Suppressor macrophage (primary cell): ENCODE results near the gene CAPN3.

ENCODE experiments used
- DNase-seq, 4 experiments: peaks; one replicate each; pipeline ENCODE4 v3.0.0-alpha.2; 2020 to 2022

The CAPN3 gene

GRCh38 chr15:42456971-42457370, 97.7 kb downstream of the CAPN3 start:
- DNase-seq: no peak

DNA sequence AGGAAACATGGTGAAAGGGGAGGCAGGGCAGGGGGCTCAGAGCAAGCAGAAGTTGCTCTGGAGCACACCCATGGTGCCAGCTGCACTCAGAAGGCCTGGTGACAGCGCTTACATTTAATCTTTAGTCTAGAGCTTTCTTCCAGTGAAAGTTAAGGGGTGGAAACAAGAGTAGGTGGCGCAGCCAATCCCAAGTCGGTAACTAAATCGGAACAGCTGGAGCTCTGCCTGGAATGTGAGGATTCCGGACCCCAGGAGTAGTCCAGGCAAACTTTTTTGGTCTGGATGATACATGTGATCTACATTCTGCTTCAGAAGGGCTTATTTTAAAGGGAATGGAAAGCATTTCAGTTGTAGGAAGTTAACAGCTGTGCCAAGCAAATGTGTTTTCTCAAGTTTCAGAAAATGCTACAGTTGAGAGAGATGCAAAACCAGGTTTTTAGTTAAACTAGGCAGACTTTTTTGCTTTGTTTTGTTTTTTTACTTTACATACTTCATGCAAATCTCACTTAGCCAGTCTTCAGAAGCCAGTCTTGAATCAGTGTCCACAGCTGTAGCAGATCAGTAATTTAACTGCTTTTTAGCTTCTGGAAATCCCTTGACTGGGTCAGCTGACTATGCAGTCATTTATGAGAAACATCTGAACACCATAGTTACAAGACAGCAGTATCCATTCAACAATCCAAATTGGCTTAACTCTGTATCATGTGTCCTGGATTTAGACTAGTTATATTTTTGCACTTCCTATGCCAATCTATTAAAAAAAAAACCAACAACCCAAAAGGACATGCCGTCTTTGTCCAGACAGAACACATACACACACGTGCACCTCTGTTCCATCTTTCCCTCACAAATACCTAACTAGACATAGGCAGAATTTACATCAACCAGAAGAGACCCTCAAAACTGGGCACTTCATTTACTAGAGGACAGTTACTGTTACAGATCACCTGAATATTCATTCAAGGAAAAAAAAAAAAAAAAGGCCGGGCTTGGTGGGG, 98.4 kb downstream of the CAPN3 start:
- peak; percentile 21 to 58 (median 46) for DNase-seq

- no peak for DNase-seq
Observed at GRCh38 chr15:42461261-42461660, 102.0 kb downstream of the CAPN3 start.
